Endothelial cell of umbilical vein (primary cell): ENCODE data around the gene MICALL1. TPM values are rescaled to one million over a fixed set of nuclear protein-coding genes. Genes with fewer than 3 reads are reported as not detected.
A peak's percentile ranks its signal among the peaks of the same experiment; 100 is the strongest.

ENCODE experiments used
- BruUV-seq: library from RNA; stranded (reverse); fragments of 400-500 nt; replicated peaks from 2 replicates; lab custom pipeline; 2021; lab: Mats Ljungman, UMichigan
- CTCF ChIA-PET: fragments of 300-600, 350-600 bp; sonication (Branson Sonifier 250); formaldehyde crosslinking; loops from one replicate; lab custom pipeline; 2021; ENCODE audit warnings: antibody characterized with exemption, inconsistent platforms; lab: Charles Lee
- POLR2A ChIA-PET: fragments of 300-600, 350-600 bp; sonication (Branson Sonifier 250); formaldehyde crosslinking; loops from one replicate; lab custom pipeline; 2021; ENCODE audit warnings: antibody characterized with exemption, inconsistent platforms; lab: Charles Lee
- DNase-seq: peaks from one replicate; pipeline ENCODE4 v3.0.0-alpha.2; 2011; ENCODE audit warnings: low read depth, low spot score
- FAIRE-seq: peaks from 2 replicates; lab custom pipeline; 2011; peaks lifted over from hg19 to GRCh38; lab: Jason Lieb, UNC
- H2AFZ ChIP-seq: 2 replicates; pipeline ENCODE4 v1.6.0; 2012; ENCODE audit warnings: low read depth, low read length, control low read depth, inconsistent platforms
- H3K27ac ChIP-seq: 2 replicates; pipeline ENCODE4 v1.5.1; 2011; ENCODE audit warnings: low read depth, mild to moderate bottlenecking, control low read depth, low read length, moderate library complexity; ENCODE audit not compliant: insufficient read depth
- H3K27me3 ChIP-seq, 2 experiments: 2 replicates each; pipeline versions ENCODE4 v1.6.0 to v1.6.1; 2011; ENCODE audit warnings: low read length in 2 of 2, mixed read lengths in 1 of 2; ENCODE audit not compliant: control insufficient read depth in 2 of 2, insufficient read depth in 2 of 2
- H3K36me3 ChIP-seq, 2 experiments: 2 replicates in 1 of 2; 3 replicates in 1 of 2; pipeline ENCODE4 v1.5.1; 2011; ENCODE audit warnings: low read length in 2 of 2, mild to moderate bottlenecking in 1 of 2, moderate library complexity in 1 of 2; ENCODE audit not compliant: control insufficient read depth in 2 of 2, insufficient read depth in 2 of 2; ENCODE audit errors: extremely low read depth in 1 of 2
- H3K4me1 ChIP-seq: 3 replicates; pipeline ENCODE4 v1.5.1; 2011; ENCODE audit warnings: mild to moderate bottlenecking, low read length; ENCODE audit not compliant: control insufficient read depth, insufficient read depth; ENCODE audit errors: extremely low read depth
- H3K4me2 ChIP-seq: 2 replicates; pipeline ENCODE4 v1.6.1; 2011; ENCODE audit warnings: low read length, control low read depth, mixed read lengths; ENCODE audit not compliant: insufficient read depth
- H3K4me3 ChIP-seq, 3 experiments: fragments of 200-600 bp in 1 of 3; sonication (generic), shearing (Covaris generic) in 1 of 3; replicated peaks in 1 of 3; 2 replicates each; pipeline ENCODE4 v1.5.1; 2011 to 2016; ENCODE audit warnings: control low read depth in 3 of 3, low read length in 3 of 3, mild to moderate bottlenecking in 2 of 3, inconsistent platforms in 1 of 3, low read depth in 1 of 3, moderate library complexity in 1 of 3; ENCODE audit not compliant: insufficient read depth in 1 of 3
- H3K79me2 ChIP-seq: 2 replicates; pipeline ENCODE4 v1.6.0; 2012; ENCODE audit warnings: low read length, inconsistent platforms; ENCODE audit not compliant: control insufficient read depth, insufficient read depth
- H3K9ac ChIP-seq: replicated peaks from 2 replicates; pipeline ENCODE3; 2011; ENCODE audit warnings: low read length, control low read depth; ENCODE audit not compliant: insufficient read depth; ENCODE audit errors: extremely low read depth
- H3K9me1 ChIP-seq: replicated peaks from 3 replicates; pipeline ENCODE4 v1.6.0; 2011; ENCODE audit warnings: mild to moderate bottlenecking, low read length; ENCODE audit not compliant: control insufficient read depth, insufficient read depth; ENCODE audit errors: extremely low read depth
- H3K9me3 ChIP-seq: replicated peaks from 2 replicates; pipeline ENCODE4 v1.5.1; 2012; ENCODE audit warnings: low read length, inconsistent platforms; ENCODE audit not compliant: control insufficient read depth, insufficient read depth
- H4K20me1 ChIP-seq: replicated peaks from 2 replicates; pipeline ENCODE3; 2011; ENCODE audit warnings: mild to moderate bottlenecking, low read length; ENCODE audit not compliant: control insufficient read depth, insufficient read depth; ENCODE audit errors: extremely low read depth
- CTCF ChIP-seq, 2 donors: IDR thresholded peaks; 1 replicate in 1 of 2; 2 replicates in 1 of 2; pipeline ENCODE4 v1.5.1; 2011; ENCODE audit warnings: low read length in 2 of 2, mild to moderate bottlenecking in 2 of 2, moderate library complexity in 2 of 2, control low read depth in 1 of 2, inconsistent platforms in 1 of 2, low read depth in 1 of 2; ENCODE audit not compliant: insufficient read depth in 1 of 2; ENCODE audit errors: extremely low read depth in 1 of 2
- EZH2 ChIP-seq: IDR thresholded peaks from 2 replicates; pipeline ENCODE4 v1.6.1; 2012; ENCODE audit warnings: borderline replicate concordance, low read depth, mild to moderate bottlenecking, moderate library complexity, low read length, inconsistent platforms; ENCODE audit not compliant: severe bottlenecking
- FOS ChIP-seq: IDR thresholded peaks from 2 replicates; pipeline ENCODE4 v1.6.1; 2011; ENCODE audit warnings: mild to moderate bottlenecking, low read length, moderate library complexity, borderline replicate concordance; ENCODE audit not compliant: insufficient read depth
- GATA2 ChIP-seq: IDR thresholded peaks from 2 replicates; pipeline ENCODE4 v1.7.0; 2011; ENCODE audit warnings: low read depth, mild to moderate bottlenecking, moderate library complexity, mixed read lengths, low read length; ENCODE audit not compliant: insufficient read length, insufficient read depth
- JUN ChIP-seq: IDR thresholded peaks from 2 replicates; pipeline ENCODE4 v1.6.1; 2011; ENCODE audit warnings: borderline replicate concordance, low read depth; ENCODE audit not compliant: insufficient read length, insufficient read depth
- MYC ChIP-seq: IDR thresholded peaks from one replicate; pipeline ENCODE4 v1.6.1; 2011; ENCODE audit warnings: mild to moderate bottlenecking, low read depth, low read length
- POLR2A ChIP-seq: IDR thresholded peaks from 2 replicates; pipeline ENCODE4 v1.6.1; 2012; ENCODE audit warnings: low read depth, mild to moderate bottlenecking, control low read depth, low read length
- POLR2AphosphoS5 ChIP-seq: IDR thresholded peaks from 2 replicates; pipeline ENCODE4 v1.6.1; 2012; ENCODE audit warnings: low read depth, mild to moderate bottlenecking, control low read depth, low read length, moderate library complexity; ENCODE audit not compliant: insufficient read depth
- dilution Hi-C: fragments of 300-500 bp; cut with MboI; formaldehyde crosslinking; loops from one replicate; pipeline ENCODE4 v1.15.0; 2019; ENCODE audit warnings: low sequenced_read_pairs; ENCODE audit not compliant: extremely low pct_ligation_motif_present
- intact Hi-C: fragments of 100-400 bp; cut with micrococcal nuclease; formaldehyde crosslinking; loops from one replicate; pipeline ENCODE4 v1.10.0; 2022
- polyA plus RNA-seq, 4 experiments: library from polyadenylated mRNA; depleted of rRNA in 3 of 4; stranded (reverse) in 3 of 4; unstranded in 1 of 4; fragments of >200 nt; gene quantifications; 2 replicates each; pipeline versions ENCODE4 v1.2.1 to v1.2.3, GENCODE V29; 2011 to 2012; ENCODE audit warnings: missing spikeins in 1 of 4
- total RNA-seq: library from RNA; stranded (reverse); gene quantifications from 2 replicates; pipeline ENCODE4 v1.2.3, GENCODE V29; 2021

The MICALL1 gene
- total and polyA plus RNA-seq, 2 donors (not counting 3 experiments of a cell fraction or from before 2014, with no cell fraction given) = 23.9 to 66.9 TPM

GRCh38 chr22:37933711-37934376, 27.7 kb downstream of the MICALL1 start:
- intact Hi-C loops (loop anchor here (1.0 to 2.0 kb wide), 5 partner anchors 19 to 117 kb away; partner anchors contain the start of genes C22orf23, MICALL1 and POLR2F), dilution Hi-C loops (no loop called here)
- Histone ChIP-seq H3K27ac (peak overlapping the region; percentile 30), H3K36me3 (peaks cover 0 to 28% of the 10 kb centered on the region in 2 experiments), H3K4me1 (peaks cover 29% of the 10 kb centered on the region), H3K9me3 (no peaks in the 10 kb centered on the region), H3K79me2 (no peaks in the 10 kb centered on the region), H3K9me1 (no peaks in the 10 kb centered on the region), H3K9ac (no peak overlapping the region), H3K4me2 (no peak overlapping the region), H2AFZ (no peak overlapping the region), H4K20me1 (no peaks in the 10 kb centered on the region), H3K27me3 (no peaks in the 10 kb centered on the region), H3K4me3 (no peak overlapping the region)
- peak; percentile 97 for FAIRE-seq
- peak; percentile 95 for DNase-seq
- ChIA-PET POLR2A (interaction anchor here (0.5 to 0.6 kb wide), 2 partner anchors 12 to 374 kb away, joined by 3 read pairs; no protein-coding TSS in a partner anchor), CTCF (interaction anchor here (0.6 to 4.7 kb wide), 10 partner anchors 12 to 117 kb away, joined by 3 to 48 read pairs (median 7); partner anchors contain the start of genes ANKRD54, C22orf23, MICALL1 and POLR2F)
- BruUV-seq = no TSS peak
- TF ChIP-seq EZH2 (no peak), MYC (no peak), CTCF (IDR thresholded peaks at IDR 0.05; ENCODE audit: extremely low read depth in 1 of 2, insufficient read depth in 1 of 2, low read depth in 1 of 2, low read length in 2 of 2) (peak; percentile 99 to 100), GATA2 (no peak), FOS (peak; percentile 78), POLR2AphosphoS5 (peak; percentile 43), JUN (no peak), POLR2A (peak; percentile 27)
